Gastroesophageal sphincter (tissue), 4 donors: ENCODE measurements around the gene TBXT. TPM values are rescaled to one million over a fixed set of nuclear protein-coding genes. Genes with fewer than 3 reads are reported as not detected.

Experiments used
- ATAC-seq: fragments of 150-250 bp; one replicate; pipeline ENCODE4 v1.9.1; 2016; ENCODE audit warnings: mild to moderate bottlenecking, moderate library complexity
- H3K27ac ChIP-seq, 4 donors: fragments of 200-600 bp; sonication (generic) in 3 of 4; 1 replicate in 3 of 4; 2 replicates in 1 of 4; pipeline ENCODE4 v1.5.1; 2016 to 2019
- H3K27me3 ChIP-seq: fragments of 200-600 bp; sonication (generic); one replicate; pipeline ENCODE4 v1.5.1; 2019
- H3K36me3 ChIP-seq, 2 donors: fragments of 200-600 bp; sonication (generic); one replicate each; pipeline ENCODE4 v1.5.1; 2019; ENCODE audit warnings: control low read depth in 1 of 2
- H3K4me1 ChIP-seq, 3 donors: fragments of 200-600 bp; sonication (generic); 1 replicate in 2 of 3; 2 replicates in 1 of 3; pipeline ENCODE4 v1.5.1; 2016 to 2019; ENCODE audit warnings: control low read depth in 2 of 3
- H3K4me3 ChIP-seq, 2 donors: fragments of 200-600 bp; sonication (generic); one replicate each; pipeline ENCODE4 v1.5.1; 2019; ENCODE audit warnings: mild to moderate bottlenecking in 1 of 2, moderate library complexity in 1 of 2
- H3K9me3 ChIP-seq, 3 donors: fragments of 200-600 bp; sonication (generic); one replicate each; pipeline ENCODE4 v1.5.1; 2017 to 2019; ENCODE audit warnings: control low read depth in 2 of 3
- EP300 ChIP-seq: sonication (generic); formaldehyde crosslinking; IDR thresholded peaks from one replicate; pipeline ENCODE4 v1.6.1; 2017; ENCODE audit warnings: antibody characterized with exemption, mild to moderate bottlenecking
- POLR2A ChIP-seq, 2 donors: fragments of 450-650 bp; IDR thresholded peaks; one replicate each; pipeline ENCODE4 v1.6.1; 2017; ENCODE audit warnings: antibody characterized with exemption in 2 of 2, mild to moderate bottlenecking in 2 of 2, moderate library complexity in 1 of 2
- POLR2AphosphoS5 ChIP-seq: sonication (generic); formaldehyde crosslinking; IDR thresholded peaks from one replicate; pipeline ENCODE4 v1.6.1; 2017; ENCODE audit warnings: antibody characterized with exemption
- WGBS, 2 donors: methylation state at CpG; one replicate each; pipeline ENCODE4 v1.1.5; 2018; ENCODE audit warnings: low coverage in 1 of 2; 5-methylcytosine and 5-hydroxymethylcytosine counted together
- total RNA-seq, 4 donors: library from RNA; depleted of rRNA; stranded (reverse); fragments of >200 nt; gene quantifications; one replicate each; pipeline ENCODE4 v1.1.0, GENCODE V29; 2016
- TF ChIP-seq, protein P1 (sequence below), 4 experiments: fragments of 200-600 bp in 2 of 4; fragments of 450-650 bp in 2 of 4; sonication (generic) in 1 of 4; IDR thresholded peaks; one replicate each; pipeline ENCODE4 v1.5.1; 2017 to 2019; ENCODE audit warnings: antibody characterized with exemption in 4 of 4, mild to moderate bottlenecking in 2 of 4, moderate library complexity in 2 of 4

The TBXT gene
- total RNA-seq, 4 donors from 2014 or later, result not detected

DNA sequence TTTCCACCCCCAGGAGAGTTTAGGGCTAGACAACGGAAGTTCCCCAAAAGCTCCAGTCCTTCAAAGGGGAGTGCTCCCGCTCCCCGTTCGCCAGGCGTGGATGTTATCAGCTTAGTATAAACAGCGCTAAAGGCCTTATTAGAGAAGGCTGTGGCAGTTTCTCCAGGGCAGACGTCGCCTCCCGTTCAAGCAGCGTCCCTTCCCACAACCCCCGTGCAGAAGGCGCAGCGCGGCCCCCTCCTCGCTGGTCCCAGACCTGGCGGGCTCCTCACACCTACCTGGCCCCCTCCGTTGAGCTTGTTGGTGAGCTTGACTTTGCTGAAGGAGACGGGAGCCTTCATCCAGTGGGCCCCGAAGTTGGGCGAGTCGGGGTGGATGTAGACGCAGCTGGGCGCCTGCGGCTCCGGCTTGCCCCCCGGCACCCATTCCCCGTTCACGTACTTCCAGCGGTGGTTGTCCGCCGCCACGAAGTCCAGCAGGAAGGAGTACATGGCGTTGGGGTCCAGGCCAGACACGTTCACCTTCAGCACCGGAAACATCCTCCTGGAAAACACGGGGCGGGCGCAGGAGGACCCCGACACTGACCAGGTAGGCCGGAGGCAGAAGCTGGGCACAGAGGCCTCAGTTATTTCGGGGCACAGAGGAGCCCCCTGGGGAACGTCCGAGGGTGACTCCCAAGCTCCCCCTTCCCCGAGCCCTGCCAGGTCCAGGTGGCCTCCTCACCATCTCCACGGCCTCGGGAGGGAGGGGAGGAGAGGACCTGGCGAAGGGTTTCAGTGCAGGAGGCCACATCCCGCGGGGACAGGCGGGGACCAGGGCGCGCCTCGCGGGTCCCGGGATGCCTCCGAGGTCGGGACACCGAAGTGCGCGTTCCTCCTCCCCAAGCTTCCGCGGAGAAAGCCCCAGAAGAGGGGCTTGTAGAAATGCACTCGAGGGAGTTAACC is 1.1 kb downstream of the TBXT start:
- Histone ChIP-seq H3K9me3 (no peaks in the 10 kb centered on the region), H3K27ac (no peak overlapping the region), H3K27me3 (peaks cover 99% of the 10 kb centered on the region), H3K4me1 (peaks cover 0 to 38% (median 18%) of the 10 kb centered on the region in 3 donors), H3K36me3 (no peaks in the 10 kb centered on the region), H3K4me3 (no peak overlapping the region)
- no peak for TF ChIP-seq POLR2AphosphoS5
- TF ChIP-seq, protein P1, sequence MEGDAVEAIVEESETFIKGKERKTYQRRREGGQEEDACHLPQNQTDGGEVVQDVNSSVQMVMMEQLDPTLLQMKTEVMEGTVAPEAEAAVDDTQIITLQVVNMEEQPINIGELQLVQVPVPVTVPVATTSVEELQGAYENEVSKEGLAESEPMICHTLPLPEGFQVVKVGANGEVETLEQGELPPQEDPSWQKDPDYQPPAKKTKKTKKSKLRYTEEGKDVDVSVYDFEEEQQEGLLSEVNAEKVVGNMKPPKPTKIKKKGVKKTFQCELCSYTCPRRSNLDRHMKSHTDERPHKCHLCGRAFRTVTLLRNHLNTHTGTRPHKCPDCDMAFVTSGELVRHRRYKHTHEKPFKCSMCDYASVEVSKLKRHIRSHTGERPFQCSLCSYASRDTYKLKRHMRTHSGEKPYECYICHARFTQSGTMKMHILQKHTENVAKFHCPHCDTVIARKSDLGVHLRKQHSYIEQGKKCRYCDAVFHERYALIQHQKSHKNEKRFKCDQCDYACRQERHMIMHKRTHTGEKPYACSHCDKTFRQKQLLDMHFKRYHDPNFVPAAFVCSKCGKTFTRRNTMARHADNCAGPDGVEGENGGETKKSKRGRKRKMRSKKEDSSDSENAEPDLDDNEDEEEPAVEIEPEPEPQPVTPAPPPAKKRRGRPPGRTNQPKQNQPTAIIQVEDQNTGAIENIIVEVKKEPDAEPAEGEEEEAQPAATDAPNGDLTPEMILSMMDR (IDR thresholded peaks at IDR 0.05), result no peak
- 0% methylated on average over 3 of the region's 63 CpGs; no CpG with 5 or more reads in 1 of the 2 donors for WGBS, 2 donors
- no peak for ATAC-seq

DNA sequence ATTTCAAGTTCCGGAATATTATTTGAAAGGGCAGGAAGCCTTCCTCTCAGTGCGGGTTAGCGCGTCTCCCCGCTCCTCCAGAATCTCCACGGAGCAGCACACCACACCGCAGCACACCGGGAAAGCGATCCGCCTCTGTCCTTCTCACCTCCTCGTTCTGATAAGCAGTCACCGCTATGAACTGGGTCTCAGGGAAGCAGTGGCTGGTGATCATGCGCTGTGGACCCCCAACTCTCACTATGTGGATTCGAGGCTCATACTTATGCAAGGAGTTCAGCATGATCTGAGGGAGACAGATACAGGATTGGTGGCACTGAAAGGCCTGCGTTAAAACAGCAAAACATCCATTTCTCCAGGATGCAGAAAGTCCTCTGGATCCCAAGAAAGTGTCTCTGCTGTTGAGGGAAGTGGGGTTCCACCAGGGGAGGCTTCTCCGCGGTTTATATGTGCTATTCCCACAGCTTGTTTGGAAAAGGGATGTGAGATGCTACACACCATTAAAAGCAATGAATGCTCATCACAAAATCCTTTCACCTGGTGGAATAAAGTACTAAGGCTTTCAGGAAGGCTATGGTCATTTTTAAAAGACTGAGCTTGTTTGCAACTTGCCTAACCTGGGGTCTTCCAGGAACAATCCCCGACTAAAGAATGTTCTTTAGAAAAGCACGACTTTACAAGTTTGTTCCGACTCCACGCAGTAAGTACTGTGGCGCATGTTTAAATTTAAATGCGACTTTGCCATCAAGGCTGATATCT is 1.9 kb downstream of the TBXT start:
- Histone ChIP-seq H3K4me1 (peaks cover 0 to 38% (median 18%) of the 10 kb centered on the region in 3 donors), H3K36me3 (no peaks in the 10 kb centered on the region), H3K4me3 (no peak overlapping the region), H3K27ac (no peak overlapping the region), H3K27me3 (peaks cover 93% of the 10 kb centered on the region), H3K9me3 (no peaks in the 10 kb centered on the region)
- no peak for ATAC-seq
- no peak for TF ChIP-seq POLR2A (IDR thresholded peaks at IDR 0.05)
- TF ChIP-seq, protein P1 (IDR thresholded peaks at IDR 0.05), result no peak
- 7 to 12% methylated on average over 6 to 11 of the region's 23 CpGs for WGBS, 2 donors

DNA sequence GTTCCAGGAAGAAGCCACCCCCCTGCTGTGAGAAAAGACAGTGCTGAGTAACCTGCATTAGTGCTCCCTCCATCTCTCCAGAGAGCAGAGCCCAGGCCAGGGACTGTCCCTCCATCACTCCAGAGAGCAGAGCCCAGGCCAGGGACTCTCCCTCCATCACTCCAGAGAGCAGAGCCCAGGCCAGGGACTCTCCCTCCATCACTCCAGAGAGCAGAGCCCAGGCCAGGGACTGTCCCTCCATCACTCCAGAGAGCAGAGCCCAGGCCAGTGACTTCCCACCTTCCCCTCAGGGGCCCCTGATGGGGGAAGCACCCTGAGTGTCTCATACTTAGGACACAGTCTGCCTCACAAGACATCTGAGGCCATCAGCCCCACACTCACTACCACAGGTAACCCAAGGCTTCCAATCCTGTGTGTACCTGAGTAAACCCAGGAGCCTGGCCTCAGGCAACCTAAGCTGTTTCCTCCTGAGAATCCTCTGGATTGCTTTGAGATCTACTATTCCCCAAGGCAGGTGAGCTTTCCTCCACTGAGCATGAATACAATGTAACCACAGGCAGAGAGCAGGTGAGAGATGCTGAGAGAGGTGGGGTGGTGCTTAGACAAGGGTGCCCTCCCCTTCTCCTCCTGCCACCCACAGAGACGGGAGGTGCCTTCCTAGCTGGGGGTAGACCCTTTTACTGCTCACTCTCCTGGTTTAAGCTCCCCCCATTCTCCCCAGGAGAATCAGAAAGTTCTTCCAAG is 4.9 kb downstream of the TBXT start:
- Histone ChIP-seq H3K27me3 (peaks cover 75% of the 10 kb centered on the region), H3K9me3 (no peaks in the 10 kb centered on the region), H3K27ac (no peak overlapping the region), H3K4me3 (no peak overlapping the region), H3K36me3 (no peaks in the 10 kb centered on the region), H3K4me1 (peaks cover 0 to 17% (median 5%) of the 10 kb centered on the region in 3 donors)
- WGBS, 2 donors, result 33 to 56% methylated on average over 1 of the region's 1 CpG
- no peak for TF ChIP-seq EP300
- TF ChIP-seq, protein P1 (IDR thresholded peaks at IDR 0.05), result no peak
- no peak for TF ChIP-seq POLR2A (IDR thresholded peaks at IDR 0.05)
- TF ChIP-seq POLR2AphosphoS5, result no peak
- ATAC-seq, result no peak

DNA sequence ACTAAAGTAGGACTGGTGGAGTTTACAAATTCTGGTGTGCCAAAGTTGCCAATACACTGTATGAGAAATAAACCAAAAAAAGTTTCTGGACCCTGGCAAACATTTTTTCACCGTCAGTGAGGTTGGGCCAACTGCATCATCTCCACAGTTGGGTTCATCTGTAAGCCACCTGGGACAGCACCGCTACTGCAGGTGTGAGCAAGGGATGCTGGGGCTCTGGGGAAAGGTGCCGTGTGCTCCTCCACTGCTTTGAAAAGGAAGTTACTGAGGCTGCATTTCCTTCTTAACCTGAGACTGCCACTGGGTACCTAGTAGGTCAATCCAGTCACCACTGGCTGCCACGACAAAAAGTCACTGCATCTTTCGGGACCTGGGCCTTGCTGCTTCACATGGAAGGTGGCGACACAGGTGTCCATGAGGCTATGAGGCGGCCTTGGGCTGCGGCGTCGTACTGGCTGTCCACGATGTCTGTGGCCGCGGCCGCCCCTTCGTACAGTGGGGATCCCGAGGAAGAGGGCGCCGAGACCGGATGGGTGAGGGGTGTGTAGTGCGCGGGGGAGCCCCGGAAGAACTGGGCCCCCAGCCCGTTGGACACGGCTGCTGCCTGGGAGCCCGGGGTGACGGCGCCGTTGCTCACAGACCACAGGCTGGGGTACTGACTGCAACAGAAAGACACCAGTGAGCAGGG is 9.6 kb downstream of the TBXT start:
- TF ChIP-seq POLR2AphosphoS5, result no peak
- no peaks in the 10 kb centered on the region for H3K9me3 ChIP-seq
- 74% methylated on average over 5 of the region's 28 CpGs; no CpG with 5 or more reads in 1 of the 2 donors for WGBS, 2 donors
- H3K27me3 ChIP-seq, result peaks cover 46% of the 10 kb centered on the region
- no peaks in the 10 kb centered on the region for H3K36me3 ChIP-seq
- no peak overlapping the region for H3K27ac ChIP-seq
- H3K4me3 ChIP-seq, result no peak overlapping the region
- ATAC-seq, result no peak
- H3K4me1 ChIP-seq, result no peaks in the 10 kb centered on the region

DNA sequence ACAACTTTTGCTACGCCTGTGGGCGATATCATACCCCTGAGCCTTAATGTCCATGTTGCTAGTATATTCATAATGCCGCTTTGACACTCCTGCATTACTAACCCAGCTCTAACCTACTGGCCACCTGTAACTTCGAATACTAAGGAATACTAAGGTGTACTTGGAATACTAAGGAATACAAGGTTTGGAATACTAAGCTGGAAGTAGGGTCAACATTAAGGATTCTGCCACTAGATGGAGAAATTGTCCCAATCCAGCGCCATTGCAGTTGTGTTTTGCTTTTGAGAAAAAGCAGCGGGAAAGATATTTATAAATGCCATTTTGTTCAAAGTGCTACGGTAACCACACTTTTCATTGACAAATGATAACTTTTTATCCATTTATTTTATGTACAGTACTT is 10.7 kb downstream of the TBXT start:
- H3K27ac ChIP-seq, result no peak overlapping the region
- H3K9me3 ChIP-seq, result no peaks in the 10 kb centered on the region
- WGBS, 2 donors, result 39 to 45% methylated on average over 7 of the region's 7 CpGs
- no peak overlapping the region for H3K4me3 ChIP-seq
- H3K4me1 ChIP-seq, result no peaks in the 10 kb centered on the region
- H3K27me3 ChIP-seq, result peaks cover 34% of the 10 kb centered on the region
- H3K36me3 ChIP-seq, result no peaks in the 10 kb centered on the region
- no peak for TF ChIP-seq POLR2AphosphoS5
- TF ChIP-seq, protein P1 (IDR thresholded peaks at IDR 0.05), result peak in 1 of 4 experiments; percentile 29
- ATAC-seq, result no peak
